Measurements from ENCODE around the gene STIL. TPM values are rescaled to one million over a fixed set of nuclear protein-coding genes. Genes with fewer than 3 reads are reported as not detected.
A peak's percentile ranks its signal among the peaks of the same experiment; 100 is the strongest.
"Not testable (repeated sequence)": the region's sequence is repeated elsewhere in the genome, so short reads cannot be mapped to it uniquely, and the experiment has no call there.

Gene STIL
- 10 to 100 TPM in 1 of 4 donors, 1 to 10 TPM in 3; 6.5 to 10.3 (median 9.0) TPM for polyA plus RNA-seq (ENCODE audit: insufficient read length in 4 of 4)

DNA sequence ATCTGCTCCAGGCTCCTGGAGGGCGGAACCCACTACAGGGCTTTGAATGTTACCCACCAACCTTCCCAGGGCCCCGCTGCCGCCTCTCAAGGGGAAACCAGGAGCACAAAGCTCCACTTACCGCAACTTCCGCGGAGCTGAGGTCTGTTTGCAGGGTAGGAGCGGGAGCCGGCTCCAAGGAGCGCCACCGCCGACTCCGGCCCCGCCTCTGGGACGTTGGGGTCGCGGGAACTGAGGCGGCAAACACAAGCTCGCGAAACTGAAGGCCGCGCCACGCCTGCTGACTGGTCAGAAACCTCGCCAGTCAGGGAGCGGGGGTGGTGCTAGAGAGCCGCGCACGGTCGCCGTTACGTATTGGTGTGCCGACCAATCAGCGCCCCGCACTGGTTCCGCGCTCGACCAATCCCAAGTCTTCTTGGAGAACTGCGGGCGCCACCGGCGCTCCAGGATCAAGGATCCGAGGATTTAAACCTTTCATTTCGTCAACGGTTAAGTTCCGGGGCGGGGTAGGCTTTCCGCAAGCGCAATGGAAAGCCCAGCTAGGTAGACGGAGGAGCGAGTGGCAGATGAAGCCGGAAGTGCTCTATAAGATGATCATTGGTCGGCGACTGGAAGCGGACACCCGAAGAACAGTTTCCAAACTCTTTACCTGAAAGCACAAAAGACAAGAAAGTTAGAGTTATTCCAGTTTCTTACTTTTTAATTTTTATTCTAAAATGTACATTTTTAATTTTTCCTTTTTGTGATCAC, at the start of gene STIL:
Gene STIL (minus strand): TSS at position 233 of the 750 bp plus-strand sequence. CDS start 3,828 bp downstream, outside the sequence.
- DNase-seq (ENCODE audit: low read depth in 4 of 4, low spot score in 3 of 4) = peak; percentile 98 to 99 (median 99)

DNA sequence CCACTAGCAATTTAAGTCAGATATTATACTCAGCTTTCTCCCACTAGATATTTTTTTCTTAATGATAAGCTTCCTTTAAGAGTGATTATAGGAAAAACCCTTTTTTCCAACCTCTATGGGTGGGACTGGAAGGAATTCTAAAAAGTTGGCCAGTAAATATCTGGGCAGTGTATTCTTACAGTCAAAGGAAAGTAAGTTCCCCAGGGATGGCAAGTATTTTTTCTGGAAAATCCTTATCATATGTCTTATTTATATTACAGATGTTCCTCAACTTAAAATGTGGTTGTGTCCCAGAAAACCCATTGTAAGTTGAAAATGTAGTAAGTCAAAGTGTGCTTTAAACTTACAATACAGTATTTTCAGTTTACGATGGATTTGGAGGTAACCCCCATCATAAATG, 48.9 kb upstream of the STIL start:
- no peak for DNase-seq (ENCODE audit: low read depth in 4 of 4, low spot score in 3 of 4)

DNA sequence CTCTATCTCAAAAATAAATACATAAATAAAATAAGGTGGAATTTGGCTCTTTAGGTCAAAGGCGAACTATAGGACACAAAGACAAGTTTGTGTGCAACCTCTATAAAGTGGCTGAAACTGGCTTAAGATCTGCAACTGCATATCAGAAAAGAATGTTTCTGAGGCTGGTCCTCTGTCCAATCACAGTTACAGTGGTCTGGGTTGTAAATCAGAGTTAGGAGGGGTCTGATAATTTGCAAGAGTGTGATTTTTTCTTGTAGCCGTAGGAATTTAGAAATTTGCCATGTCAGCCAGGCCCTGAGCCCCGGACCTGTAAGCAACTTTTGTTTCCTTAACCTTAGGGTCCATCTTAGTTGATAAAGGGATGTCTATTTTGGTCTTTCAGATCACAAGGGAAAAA, 47.4 kb upstream of the STIL start:
- DNase-seq (ENCODE audit: low read depth in 4 of 4, low spot score in 3 of 4) = no peak

DNA sequence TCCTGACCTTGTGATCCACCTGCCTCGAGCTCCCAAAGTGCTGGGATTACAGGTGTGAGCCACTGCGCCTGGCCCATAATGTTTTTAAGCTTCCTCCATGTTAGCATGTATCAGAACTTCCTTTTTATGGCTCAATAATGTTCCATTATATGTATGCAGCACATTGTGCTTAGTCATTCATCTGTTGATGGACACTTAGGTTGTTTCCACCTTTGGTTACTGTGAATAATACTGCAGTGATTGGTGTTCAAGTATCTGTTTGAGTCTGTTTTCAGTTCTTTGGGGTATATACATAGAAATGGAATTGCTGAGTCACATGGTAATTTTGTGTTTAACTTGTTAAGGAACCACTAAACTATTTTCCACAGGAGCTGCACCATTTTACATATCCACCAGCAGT, 37.4 kb upstream of the STIL start:
- no peak for DNase-seq (ENCODE audit: low read depth in 4 of 4, low spot score in 3 of 4)

DNA sequence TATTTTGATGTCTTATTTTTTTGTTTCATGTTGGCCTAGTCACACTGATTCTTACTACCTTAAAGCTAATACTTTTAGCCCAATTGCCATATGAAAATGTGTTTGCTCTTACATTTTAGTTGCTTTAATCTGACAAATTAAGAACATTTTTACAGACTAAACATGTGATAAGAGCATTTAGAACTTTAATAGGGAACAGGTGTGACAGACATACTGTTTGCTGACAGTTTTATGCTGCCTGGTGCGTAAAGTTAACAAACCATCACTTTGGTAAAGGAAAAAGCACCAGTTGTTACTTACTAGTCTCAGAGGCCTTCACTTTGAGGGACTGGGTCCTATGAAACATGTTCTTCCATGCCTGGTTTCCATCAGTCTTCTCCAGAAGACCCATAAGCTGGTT, 34.3 kb upstream of the STIL start:
- DNase-seq (ENCODE audit: low read depth in 4 of 4, low spot score in 3 of 4) = no peak

DNA sequence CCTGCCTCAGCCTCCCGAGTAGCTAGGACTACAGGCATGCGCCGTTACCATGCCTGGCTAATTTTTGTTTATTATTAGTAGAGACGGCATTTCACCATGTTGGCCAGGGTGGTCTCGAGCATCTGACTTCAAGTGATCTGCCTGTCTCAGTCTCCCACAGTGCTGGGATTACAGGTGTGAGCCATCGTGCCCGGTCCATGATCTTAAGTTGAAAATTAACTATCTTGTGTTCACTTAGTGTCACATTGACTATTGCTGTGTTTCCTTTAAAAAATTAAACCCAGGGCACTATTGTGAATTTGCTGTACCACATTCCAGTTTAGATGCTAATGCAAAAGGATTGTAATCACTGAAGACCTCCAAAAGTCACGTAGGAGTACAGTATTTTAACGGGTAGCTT, 33.8 kb upstream of the STIL start:
- no peak for DNase-seq (ENCODE audit: low read depth in 4 of 4, low spot score in 3 of 4)

DNA sequence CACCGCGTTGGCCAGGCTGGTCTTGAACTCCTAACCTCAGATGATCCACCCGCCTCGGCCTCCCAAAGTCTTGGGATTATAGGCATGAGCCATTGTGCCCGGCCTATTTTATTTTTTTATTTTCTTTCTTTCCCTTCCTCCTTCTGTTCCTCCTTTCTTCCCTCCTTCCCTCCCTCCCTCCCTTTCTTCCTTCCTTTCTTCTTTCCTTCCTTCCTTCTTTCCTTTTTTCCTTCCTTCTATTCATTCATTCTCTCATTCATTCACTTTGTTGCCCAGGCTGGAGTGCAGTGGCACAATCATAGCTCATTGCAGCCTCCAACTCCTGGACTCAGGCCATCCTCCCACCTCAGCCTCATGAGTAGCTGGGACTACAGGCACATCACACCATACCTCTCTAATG, 33.0 kb upstream of the STIL start:
- DNase-seq (ENCODE audit: low read depth in 4 of 4, low spot score in 3 of 4) = not testable (repeated sequence)

DNA sequence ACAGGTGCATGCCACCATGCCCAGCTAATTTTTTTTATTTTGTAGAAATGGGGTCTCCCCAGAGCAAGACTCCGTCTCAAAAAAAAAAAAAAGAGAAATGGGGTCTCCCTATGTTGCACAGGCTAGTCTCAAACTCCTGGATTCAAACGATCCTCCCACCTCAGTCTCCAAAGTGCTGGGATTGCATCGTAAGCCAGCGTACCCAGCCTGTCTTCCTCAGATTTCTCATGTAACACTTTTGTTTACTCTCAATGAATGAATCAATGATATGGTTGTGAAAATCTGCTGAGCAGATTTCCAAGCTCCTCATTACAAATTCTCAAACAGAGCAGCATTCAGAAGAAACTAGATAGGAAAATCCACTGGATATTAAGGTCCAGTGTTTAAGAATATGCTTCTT, 26.3 kb upstream of the STIL start:
- no peak for DNase-seq (ENCODE audit: low read depth in 4 of 4, low spot score in 3 of 4)

DNA sequence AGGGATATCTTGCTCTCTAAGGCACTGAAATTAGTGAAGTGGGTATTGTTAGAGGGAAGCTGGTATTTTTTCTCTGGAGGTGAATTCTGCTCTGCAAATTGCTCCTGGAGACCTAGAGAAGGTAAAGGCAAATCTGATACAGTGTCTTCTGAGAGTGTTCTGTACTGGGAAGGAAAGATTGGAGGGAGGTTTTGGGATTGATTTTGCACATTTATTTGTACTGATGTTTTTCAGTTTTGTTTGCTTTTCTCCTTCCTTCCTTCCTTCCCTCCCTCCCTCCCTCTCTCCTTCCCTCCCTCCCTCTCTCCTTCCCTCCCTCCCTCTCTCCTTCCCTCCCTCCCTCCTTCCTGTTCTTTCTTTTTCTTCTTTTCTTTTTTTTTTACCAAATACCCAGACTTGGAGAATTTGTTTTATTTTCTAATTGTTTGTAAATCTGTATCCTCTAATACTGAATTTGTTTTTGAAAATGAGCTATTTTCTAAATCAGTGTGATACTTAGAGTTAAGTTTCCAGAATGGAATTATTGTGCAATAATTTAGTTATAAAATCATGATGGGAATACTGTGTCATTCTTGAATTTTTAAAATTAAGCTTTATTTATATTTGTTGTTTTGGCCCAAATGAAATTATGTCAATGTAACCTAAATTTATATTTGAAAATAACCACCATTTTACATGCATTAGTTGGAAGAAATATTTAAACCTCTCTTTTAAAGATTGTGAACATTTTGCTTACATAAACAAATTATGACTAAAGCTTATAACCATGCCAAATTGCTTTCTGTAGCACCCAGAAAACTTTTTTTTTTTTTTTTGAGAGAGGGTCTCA, 24.5 kb upstream of the STIL start:
- no peak for DNase-seq (ENCODE audit: low read depth in 4 of 4, low spot score in 3 of 4)

DNA sequence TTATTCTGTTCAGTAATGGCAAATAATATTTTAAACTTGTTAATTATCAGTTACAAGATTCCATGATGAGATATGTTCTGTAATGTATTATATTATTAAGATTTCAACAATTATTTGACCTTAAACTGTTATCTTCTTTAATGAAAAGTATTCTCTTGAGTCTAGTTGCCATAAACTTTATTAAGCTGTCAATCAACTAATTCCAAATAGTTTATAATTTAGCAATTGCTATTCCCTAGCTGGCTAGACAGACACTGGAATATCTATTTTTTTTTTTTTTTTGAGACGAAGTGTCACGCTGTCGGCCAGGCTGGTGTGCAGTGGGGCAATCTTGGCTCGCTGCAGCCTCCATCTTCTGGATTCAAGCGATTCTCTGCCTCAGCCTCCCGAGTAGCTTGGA, 23.4 kb upstream of the STIL start:
- no peak for DNase-seq (ENCODE audit: low read depth in 4 of 4, low spot score in 3 of 4)

DNA sequence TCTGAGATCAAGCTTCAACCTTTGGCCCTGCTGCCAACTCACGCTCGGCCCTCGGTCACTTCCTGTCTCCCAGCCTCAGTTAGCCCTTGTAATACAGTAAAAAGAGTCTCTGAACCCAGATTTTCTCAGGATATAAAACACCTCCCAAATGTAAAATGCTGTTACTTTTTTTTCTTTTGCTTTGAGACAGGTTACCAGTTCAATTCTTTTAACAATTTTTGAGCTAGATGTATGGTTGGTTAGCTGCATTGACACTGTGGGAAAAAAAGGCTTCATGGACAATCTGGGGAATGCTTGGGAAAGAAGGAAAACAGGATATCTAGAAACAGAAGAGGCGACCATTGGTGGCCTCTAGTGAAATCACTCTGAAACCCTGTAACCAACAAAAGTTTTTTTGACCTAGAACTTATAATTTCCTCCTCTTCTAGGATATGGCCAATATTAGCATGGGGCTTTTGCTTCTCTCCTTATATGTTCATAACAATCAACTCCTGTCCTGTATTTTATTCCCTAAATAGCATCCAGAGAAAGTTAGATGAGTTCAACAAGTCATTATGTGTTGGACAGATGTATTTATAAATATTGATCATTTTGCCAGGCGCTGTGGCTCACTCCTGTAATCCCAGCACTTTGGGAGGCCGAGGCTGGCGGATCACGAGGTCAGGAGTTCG, 21.0 kb upstream of the STIL start:
- no peak for DNase-seq (ENCODE audit: low read depth in 4 of 4, low spot score in 3 of 4)

DNA sequence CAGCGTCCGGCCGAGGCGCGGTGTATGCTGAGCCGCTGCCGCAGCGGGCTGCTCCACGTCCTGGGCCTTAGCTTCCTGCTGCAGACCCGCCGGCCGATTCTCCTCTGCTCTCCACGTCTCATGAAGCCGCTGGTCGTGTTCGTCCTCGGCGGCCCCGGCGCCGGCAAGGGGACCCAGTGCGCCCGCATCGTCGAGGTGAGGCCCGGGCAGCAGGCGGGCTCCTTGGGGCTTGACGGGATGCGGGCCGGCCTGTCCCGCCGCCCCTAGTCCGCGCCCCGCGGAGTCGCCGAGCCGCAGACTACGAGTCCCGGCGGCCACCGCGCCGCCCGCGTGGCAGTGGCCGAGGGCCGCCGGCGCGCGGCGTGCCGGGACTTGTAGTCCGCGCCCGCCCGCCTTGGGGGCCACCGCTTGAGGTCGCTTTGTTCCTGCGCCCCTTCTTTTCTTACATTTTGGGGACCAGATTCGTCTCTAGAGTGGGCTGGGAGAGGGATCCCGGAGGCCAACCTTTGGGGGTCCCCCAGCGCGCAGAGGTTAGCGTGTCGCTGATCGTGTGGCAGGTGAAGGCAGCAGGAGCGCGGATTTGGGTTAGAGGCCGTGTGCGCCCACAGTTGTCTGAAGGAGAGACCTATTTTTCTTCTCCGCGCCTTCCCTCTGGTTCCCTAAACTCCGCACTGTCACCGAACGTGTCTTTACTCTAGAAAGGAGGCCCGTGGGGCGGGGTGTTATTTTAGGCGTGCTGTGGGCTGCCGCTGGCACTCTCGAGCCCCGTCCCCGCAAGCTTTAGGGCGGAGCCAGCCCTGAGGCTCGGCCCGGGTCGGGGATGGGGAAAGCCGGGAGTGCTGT, 20.2 kb upstream of the STIL start:
- DNase-seq (ENCODE audit: low read depth in 4 of 4, low spot score in 3 of 4) = peak; percentile 66 to 79 (median 74)

DNA sequence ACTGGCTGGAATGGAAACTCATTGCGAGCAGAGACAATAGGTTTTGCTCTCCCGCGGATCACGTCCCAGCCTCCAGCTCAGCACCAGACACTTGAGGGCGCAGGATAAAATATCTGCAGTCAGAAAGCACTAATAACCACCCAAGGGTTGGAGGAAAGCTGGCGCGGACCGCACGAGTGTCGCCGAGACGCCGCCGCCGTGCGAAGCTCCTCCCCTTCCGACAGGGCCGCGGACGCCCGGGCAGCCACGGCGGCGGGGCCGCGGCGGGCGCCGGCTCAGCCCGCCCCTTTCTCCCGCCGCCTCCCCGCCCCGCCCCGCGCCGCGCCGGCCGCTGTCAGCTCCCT, 19.6 kb upstream of the STIL start, which contains the start of gene CMPK1:
Gene CMPK1 (plus strand): TSS at position 213 of the 344 bp plus-strand sequence. CDS start 156 bp downstream, outside the sequence.
- DNase-seq (ENCODE audit: low read depth in 4 of 4, low spot score in 3 of 4) = peak; percentile 56 to 72 (median 64)

DNA sequence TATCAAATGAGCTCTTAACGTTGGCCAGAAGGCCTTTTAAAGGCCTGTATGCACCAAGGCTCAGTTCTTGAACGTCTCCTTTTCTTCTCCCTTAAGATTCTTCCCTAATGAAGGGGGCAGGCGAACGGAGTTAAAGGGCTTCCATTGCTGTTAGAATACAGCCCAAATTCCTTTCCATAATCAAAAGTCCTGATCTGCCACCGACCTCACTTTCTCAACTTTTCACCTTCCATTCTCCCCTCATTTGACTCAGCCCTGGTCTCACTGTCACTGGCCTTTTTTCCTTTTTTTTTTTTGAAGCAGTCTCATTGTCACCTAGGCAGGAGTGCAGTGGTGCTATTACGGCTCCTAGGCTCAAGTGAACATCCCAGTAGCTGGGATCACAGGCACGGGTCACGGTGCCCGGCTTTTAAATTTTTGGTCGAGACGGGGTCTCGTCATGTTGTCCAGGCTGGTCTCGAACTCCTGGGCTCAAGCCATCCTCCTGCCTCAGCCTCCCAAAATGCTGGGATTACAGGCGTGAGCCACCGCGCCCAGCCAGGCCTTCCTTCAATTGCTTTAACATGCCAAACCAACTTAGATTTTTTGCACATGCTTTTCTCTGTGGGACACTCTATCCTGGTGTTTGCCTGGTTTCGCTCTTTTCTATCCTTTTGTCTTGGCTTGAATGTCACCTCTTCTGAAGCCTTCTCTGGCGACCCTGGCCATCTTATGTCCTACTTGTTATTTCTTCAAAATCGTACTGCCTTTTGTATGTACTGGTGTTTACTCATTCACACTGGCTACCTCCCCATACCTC, 19.0 kb upstream of the STIL start:
- DNase-seq (ENCODE audit: low read depth in 4 of 4, low spot score in 3 of 4) = no peak

DNA sequence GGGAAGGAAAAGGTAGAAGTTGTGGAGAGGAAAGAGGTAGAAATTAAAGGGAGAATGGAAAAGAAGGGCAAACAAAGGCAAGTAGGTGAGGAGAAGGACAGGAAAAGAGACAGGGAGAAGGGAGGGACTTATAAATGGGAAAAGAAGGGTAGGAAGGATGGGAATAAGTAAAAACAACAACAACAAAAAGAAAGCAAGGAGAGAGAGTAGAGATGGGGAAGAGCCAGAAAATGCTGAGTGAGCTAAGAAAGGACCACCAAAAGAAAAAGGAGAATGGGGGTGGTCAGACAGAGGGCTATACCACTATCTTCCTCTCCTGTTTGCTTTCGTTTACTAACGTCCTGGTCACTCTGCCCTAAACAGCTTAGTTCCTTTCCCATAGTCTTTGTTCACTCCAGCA, 17.9 kb upstream of the STIL start:
- DNase-seq (ENCODE audit: low read depth in 4 of 4, low spot score in 3 of 4) = no peak

DNA sequence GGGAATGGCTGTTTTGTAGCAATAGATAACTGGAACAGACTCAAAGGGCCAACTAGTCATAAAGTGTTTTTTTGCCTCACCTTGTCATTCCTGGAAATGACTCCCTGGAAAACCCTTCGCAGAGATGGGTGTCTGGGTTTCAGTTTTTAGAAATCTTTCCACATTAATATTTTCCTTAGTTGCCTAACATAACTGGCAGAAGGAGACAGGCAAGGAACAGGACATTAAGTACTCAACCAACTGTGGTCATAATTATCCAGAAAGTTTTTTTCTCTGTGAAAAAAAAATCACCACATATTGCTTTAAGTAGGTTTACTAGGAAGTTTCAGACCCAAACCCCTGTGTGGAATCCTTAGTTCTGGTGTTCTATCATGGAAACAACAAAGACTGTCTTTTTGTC, 16.3 kb upstream of the STIL start:
- no peak for DNase-seq (ENCODE audit: low read depth in 4 of 4, low spot score in 3 of 4)

DNA sequence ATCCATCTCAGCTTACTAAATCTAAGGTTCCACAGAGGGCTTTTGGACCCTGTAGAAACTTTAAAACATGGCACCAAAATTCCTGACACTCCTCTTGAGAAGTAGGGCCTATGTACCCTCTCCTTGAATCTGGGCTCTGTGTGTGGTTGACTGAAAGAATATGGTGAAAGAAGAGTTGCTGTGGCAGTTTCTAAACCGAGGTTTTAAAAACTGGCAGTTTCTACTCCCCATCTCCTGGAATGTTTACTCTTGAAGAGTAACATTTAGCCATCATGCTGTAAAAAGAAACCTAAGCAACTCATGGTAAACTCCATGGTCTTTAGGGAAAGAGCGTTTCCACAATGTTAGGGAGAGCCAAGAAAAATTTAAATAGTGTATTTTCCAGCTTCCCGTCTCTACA, 15.0 kb upstream of the STIL start:
- DNase-seq (ENCODE audit: low read depth in 4 of 4, low spot score in 3 of 4) = no peak

DNA sequence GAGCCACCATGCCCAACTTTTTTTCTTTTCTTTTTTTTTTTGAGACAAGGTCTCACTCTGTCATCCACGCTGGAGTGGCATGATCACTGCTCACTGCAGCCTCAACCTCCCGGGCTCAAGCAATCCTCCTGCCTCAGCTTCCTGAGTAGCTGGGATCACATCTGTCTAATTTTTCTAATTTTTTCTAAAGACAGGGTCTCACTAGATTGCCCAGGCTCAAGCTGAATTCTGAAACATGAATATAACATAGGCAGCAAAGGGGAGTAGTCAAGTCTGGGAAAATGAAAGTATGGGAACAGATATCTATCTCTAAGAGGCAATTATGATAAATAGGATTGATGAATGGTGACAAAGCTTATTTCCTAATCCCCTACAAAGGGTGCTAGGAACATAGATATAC, 12.3 kb upstream of the STIL start:
- no peak for DNase-seq (ENCODE audit: low read depth in 4 of 4, low spot score in 3 of 4)

DNA sequence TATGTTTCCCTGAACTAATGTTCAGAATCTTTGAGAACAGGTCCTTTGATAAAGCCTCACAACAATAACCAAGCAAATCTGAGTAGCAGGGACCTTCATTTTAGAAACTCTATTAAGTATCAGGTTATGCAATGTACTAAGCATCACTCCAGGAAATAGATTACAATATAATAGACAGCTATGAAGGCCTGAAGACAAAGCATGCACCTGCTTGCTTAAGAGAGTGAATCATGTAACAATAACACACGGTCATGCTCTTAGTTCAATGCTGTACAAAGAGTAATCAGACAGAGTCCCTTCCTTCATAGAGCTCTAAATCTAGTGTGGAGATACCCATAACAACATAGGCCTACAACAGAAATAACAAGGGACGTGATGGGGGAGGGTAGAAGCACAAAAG, 11.6 kb upstream of the STIL start:
- DNase-seq (ENCODE audit: low read depth in 4 of 4, low spot score in 3 of 4) = no peak

DNA sequence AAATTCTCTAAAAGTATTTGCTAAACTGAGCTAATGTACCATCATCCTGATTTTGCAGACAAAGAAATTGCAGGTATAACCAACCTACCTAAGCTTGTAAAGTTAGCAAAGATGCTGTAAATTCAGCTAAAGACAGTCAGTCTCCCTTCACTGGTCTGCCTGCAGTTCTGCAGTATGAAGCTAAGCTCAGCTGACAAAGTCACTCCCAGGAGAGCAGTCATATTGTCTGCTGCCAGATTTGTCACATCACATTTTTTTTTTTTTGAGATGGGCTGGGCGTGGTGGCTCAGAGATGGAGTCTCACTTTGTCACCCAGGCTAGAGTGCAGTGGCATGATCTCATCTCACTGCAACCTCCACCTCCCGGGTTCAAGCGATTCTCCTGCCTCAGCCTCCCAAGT, 10.7 kb upstream of the STIL start:
- DNase-seq (ENCODE audit: low read depth in 4 of 4, low spot score in 3 of 4) = no peak
